Astrocyte (in vitro differentiated cells and primary cell): ENCODE data around the gene RANGRF.

Experiments
- EZH2 ChIP-seq: IDR thresholded peaks from 2 replicates; pipeline ENCODE4 v1.6.1; 2012; ENCODE audit warnings: mild to moderate bottlenecking, low read length, inconsistent platforms; ENCODE audit not compliant: insufficient read depth
- TF ChIP-seq, protein P1 (sequence below): IDR thresholded peaks from 2 replicates; pipeline ENCODE4 v1.5.1; 2011; ENCODE audit warnings: low read depth, mild to moderate bottlenecking, inconsistent platforms, low read length, moderate library complexity; ENCODE audit not compliant: insufficient read depth

DNA sequence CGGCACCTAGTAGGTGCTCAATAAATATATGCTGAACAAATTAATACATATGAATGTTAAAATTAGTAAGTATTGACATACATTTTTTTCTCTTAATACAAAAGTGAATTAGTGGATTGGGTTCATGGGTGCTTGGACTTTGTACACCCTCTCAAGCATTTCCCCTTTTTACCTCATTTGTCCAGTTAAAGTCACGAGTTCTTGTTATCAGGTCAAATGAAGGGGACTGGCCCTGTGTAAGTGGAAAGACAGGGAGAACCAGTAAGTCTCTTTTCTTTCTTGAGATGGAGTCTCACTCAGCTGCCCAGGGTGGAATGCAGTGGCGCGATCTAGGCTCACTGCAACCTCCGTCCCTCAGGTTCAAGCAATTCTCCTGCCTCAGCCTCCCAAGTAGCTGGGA is 13.7 kb upstream of the RANGRF start:
- no peak for TF ChIP-seq EZH2
- TF ChIP-seq, protein P1, sequence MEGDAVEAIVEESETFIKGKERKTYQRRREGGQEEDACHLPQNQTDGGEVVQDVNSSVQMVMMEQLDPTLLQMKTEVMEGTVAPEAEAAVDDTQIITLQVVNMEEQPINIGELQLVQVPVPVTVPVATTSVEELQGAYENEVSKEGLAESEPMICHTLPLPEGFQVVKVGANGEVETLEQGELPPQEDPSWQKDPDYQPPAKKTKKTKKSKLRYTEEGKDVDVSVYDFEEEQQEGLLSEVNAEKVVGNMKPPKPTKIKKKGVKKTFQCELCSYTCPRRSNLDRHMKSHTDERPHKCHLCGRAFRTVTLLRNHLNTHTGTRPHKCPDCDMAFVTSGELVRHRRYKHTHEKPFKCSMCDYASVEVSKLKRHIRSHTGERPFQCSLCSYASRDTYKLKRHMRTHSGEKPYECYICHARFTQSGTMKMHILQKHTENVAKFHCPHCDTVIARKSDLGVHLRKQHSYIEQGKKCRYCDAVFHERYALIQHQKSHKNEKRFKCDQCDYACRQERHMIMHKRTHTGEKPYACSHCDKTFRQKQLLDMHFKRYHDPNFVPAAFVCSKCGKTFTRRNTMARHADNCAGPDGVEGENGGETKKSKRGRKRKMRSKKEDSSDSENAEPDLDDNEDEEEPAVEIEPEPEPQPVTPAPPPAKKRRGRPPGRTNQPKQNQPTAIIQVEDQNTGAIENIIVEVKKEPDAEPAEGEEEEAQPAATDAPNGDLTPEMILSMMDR = no peak
